NCI-H2029 (cell line): Measurements from ENCODE around the gene SYNDIG1L.

Experiments used
- DNase-seq: peaks from one replicate; lab custom pipeline; 2025; lab: John Stamatoyannopoulos, UW

The SYNDIG1L gene

DNA sequence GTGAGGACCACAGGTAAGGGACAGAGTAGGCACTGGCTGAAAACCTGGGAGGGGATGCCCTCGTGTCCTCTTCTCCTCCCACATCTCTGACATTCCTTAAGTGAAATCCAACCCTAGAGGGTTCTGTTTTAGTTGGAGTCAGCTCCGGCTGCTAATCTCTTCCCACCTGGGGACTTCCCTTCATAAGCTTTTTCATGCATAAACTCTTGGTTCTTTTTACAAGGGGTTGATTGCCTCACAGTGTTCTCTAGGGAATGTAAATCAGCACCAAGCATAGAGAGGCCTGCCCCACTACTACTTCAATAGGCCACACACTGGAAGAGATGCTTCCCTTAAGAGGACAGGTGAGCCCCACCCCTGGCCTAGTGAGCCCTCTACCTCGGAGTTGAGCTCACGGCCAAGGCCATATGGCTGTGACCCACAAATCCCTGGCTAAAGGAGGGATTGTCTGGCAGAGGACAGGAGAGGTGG lies 3.2 kb upstream of the SYNDIG1L start:
- no peak for DNase-seq

DNA sequence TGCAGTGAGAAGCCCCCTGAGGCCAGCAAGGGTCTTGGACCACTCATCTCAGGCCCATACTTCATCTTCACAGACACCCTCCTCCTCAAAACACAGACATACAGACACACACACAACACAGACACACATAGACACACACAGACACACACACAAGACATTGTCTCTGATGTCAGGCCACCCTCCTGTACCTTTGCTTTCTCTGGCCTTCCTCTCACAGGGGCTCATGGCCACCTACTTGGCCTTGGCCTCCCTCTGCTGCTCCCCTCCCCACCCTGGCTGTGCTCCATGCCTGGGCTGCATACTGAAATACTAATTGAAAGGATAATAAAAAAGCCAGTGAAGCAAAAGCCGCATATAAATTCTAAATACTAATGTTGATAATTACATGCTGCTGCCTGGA lies 1.6 kb upstream of the SYNDIG1L start:
- DNase-seq, result no peak

DNA sequence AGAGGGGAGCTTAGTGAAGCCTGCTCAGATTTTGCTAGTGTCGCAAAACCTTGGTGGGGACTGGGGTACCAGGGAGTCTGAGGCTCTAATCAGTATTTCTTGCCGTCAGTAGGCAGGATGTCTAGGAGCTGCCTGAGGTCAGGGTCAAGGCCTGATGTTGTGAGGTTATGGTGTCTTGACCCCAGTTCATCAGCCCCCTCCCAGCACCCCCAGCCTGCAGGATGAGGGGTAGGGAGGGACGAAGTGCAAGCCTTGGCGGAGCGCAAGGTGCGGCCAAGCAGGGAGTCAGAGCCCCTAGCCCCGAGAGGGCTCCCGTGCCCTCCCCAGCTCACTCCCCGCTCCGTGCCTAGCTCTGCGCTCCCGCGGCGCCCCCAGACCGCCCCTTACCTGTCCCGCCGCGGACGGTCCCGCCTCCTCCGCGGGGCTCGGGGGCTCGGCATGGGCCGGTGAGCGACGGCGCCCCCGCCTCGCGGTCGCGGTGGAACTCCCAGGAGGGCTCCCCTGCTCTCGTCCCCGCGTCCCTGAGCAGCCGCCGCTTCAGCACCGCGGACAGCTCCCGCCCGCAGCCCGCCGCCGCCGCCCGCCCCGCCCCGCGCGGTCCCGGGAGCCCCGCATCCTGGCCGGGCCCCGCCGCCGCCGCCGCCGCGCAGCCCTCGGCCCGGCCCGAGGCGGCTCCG lies 347 bp downstream of the SYNDIG1L start:
- DNase-seq, result no peak

DNA sequence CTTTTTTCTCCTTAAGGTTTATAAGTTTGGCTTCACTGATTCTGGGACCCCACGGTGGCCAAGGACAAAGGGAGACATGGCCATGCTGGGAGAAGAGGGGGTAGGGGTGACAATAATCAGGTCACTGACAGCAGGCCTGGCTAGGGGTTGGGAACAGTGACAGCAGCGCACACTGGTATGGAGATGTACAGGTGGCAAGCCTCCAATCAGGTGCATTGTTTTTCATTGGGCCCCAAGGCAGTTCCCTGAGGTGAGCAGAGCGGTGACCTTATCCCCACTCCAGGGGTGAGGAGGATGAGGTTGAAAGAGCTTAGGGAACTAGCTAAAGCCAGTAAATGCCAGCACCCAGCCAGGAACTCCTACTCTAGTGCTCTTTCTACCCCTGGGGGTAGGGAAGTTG lies 1.4 kb downstream of the SYNDIG1L start:
- no peak for DNase-seq

DNA sequence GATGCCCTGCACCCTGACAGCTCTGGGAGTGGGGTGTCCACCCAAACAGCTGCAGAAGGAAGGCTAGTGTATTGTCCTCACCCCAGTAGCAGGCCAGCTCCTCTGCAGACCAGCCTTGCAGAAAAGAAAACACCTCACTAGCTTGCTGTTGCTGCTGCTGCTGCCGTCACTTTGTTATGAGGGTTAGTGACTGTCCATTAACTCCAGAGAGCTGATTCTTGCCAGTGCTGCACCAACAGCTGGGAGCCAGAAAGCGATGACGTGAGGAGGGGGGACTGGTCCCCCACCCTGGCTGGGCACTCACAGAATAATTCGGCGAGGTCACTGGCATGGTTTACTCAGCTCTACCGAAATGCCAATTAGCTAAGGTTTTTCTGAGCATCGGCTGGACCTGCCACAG lies 2.8 kb downstream of the SYNDIG1L start:
- DNase-seq, result no peak

DNA sequence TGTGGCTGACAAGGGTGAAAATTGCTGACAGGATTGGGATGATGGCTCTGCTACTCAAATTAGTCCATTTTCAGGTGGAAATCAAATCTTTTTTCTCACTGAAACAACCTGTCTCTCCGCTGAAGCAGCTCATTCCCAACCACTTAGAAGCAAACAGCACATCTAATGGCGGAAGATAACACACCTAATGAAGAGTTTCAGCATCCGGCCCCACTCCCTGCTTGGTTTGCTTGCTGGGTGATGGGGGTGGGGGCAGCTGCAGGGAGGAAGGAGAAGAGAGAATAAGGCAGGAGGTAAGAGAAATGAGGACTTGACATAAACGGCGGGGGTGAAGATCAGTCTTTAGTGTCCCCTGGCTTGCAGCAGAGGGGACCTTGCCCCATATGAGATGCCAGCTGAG lies 4.0 kb downstream of the SYNDIG1L start:
- no peak for DNase-seq

DNA sequence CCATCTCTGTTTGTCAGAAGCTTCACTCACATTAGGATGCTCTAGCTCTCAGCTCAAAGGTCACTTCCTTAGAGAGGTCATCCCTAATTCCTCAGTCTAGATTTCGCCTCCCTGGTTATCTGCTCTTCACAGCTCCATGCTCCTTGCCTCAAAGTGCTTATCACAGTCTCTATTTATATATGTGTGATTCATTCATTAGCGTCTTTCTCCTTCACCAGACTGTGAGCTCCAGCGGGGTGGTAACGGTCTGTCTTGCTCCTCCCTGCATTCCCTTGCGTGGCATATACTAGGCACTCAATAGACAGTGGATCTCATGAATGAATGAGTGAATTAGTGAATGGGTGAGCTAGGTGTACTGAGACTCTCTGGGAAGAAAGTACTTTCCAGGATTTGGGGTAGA lies 6.9 kb downstream of the SYNDIG1L start:
- no peak for DNase-seq

DNA sequence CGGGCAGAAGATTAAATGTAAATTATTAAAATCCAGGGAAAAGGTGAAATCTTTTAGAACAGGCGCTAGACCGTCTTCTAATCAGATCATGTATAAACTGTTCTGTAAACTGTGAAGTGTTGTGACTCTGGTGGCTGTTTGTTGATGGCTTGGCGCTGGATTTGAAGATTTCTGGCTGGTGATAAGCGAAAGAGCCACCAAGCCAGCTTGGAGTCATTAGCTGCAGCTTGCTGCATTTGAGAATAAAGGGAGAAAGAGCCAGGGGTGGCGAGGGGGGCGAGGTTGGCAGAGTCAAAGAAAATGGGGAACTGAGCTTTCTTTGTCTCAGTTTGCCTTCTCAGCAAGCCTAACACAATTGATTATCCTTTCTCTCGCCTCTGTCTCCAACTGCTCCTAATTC lies 8.0 kb downstream of the SYNDIG1L start:
- DNase-seq, result no peak

DNA sequence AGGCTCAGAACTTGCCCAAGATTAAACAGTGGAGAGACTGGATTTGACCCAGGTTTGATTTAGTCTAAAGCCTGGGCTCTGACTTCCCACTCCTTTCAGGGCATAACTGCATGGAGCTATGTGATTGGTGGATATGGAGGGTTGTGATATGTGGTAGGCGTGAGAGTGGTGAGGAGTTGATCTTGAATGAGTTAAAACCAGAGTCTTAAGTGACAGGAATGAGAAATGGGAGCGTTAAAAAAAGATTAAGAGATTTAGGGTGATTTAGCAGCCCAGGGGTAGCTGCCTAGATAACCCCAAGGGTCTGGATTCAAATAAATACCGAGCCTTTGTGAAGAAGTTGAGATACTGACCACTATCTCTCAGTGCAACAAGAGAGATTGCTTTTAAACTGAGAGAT lies 8.4 kb downstream of the SYNDIG1L start:
- DNase-seq, result no peak

DNA sequence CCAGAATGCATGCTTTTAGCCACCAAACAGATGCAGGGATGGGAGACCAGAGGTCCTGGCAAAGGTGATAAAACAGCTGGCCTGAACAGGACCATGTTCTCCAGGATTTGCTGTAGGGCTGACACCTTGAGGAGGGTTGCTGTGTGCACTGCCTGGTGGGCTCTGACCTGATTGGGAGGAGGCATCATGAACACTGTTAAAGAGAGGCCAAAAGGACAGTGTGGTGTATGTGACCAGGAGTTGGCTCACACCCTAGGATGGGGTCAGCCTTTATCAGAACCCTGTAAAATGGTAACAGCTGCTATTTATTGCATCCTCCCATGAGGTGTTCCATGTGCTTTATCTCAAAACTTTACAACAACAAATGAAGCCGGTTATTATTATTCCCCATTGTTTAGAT lies 8.8 kb downstream of the SYNDIG1L start:
- DNase-seq, result no peak

DNA sequence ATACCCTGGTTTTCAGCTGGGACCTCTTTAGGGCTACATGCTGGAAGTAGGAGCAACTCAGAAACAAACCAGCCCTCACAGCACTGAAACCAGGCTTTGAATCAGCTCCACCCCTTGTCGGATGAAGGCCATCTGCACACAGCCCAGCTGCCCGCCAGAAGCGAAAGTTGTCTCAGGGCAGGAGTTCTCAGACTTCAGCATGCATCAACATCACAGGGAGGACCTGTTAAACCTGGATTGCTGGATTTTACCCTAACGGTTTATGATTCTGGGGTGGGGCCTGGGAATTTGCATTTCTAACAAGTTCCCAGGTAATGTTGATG lies 10.9 kb downstream of the SYNDIG1L start:
- DNase-seq, result no peak

DNA sequence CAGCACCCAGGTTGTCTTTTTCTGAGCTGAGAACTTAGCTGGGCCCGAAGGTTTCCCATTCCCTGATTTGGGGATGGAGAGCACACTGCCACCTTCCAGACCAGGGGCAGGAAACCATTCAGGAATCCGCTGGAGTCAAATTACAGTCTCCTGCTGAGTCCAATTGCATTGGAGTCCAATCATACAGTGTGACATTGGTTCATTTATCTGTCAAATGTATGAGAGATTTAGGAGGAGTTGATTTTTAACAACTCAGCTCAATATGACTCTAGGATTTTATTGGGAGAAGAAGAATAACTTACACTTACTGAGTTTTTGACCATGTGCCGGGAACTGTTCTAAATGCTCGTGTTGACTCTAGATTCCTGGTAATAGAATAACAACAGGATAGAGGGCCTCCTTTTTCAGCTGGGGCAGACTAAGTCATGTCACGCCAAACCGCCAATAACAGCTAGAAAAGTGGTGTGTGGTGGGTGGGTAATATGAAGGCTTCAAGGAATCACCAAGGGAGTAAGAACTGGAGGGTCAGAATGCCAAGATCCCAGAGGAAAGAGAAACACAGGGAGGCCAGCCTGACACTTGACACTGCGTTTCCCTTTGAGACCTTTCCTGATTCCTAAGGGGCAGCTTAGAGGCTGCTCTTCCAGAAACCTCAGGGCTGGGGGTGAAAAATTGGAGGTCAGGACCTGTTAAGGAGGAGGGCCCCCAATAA lies 11.5 kb downstream of the SYNDIG1L start:
- DNase-seq, result no peak

DNA sequence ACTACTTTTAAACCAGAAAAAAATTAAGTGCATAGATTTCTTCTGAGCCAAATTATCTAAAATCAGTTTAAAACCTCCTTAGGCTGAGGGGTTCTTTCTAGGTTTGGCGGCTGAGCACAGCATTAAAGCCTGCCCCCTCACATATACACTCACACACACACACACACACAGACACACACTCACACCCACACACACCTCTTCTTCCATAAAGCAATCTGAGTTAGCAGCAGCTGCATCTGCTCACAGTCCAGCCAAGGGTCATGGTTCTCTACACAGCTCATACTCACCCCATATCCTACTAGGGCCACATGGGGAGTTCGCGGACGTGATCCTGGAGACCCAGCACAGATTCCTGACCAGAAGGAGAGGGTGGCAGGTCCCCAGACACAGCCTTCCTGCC lies 12.4 kb downstream of the SYNDIG1L start:
- DNase-seq, result no peak

DNA sequence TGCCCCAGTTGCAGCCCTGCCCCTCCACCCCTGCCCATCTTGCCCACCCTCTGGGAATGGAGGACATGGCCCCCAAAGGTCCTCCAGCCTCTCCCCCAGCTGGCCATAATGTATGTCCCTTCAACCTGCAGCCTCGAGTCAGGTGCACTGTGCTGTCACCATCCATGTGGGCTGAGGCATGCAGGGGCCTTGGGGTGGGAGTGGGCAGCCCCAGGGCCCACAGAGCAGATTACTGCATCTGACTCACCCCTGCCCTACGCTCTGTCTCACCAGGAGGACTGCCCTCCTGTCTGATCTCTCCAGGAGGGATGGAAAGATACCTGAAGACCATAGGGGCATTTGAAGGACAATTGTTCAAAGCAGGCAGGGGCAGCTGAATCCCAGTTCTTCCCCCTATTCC lies 13.3 kb downstream of the SYNDIG1L start:
- no peak for DNase-seq

DNA sequence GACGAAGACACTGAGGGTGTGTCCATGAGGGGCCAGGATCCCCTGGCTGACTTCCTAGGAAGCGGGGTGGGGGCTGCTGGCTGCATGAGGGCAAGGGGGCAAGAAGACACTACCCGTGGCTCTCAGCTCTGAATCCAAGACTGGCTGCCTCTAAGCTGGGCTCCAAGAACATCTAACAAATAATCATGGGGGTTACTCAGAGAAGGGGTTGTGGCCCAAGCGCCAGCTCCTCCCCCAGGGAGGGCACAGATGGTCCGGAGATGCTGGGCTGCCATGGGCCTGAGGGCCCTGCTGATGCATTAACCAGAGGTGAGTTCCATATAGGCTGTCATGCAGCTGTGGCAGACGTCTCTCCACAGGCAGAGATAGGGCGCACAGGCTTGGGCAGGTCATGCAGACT lies 14.3 kb downstream of the SYNDIG1L start:
- DNase-seq, result no peak

DNA sequence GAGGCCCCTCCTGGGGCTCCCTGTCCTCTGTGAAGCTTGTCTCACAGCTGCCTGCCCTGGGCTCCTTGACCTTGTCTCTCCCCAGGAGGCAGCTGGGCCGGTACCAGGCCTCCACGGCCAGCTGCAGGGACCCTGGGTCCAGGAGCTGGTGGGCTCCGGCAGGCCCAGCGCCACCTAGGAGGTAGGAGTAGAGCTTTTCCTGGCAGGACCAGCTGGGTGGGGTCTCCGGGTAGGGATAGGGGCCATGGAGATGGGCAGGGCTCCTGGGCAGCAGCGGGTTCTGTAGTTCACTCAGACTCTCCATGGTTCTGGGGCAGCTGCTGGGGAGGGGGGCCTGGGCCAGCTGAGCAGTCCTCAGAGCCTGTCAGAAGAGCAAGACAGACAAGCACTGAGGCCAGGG lies 16.6 kb downstream of the SYNDIG1L start:
- DNase-seq, result no peak

DNA sequence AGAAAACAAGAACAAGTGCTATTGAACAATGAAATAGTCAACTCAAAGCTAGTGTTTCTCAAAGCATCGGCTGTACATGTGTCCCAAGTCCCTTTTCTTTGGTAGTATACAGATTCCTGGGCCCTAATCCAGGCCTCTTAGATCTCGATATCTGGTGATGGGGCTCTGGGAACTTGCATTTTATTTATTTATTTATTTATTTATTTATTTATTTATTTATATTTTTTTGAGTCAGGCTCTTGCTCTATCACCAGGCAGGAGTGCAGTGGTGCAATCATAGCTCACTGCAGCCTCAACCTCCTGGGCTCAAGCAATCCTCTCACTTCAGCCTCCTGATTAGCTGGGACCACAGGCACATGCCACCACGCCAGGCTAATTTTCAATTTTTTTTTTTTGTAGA lies 17.1 kb downstream of the SYNDIG1L start:
- DNase-seq, result no peak

DNA sequence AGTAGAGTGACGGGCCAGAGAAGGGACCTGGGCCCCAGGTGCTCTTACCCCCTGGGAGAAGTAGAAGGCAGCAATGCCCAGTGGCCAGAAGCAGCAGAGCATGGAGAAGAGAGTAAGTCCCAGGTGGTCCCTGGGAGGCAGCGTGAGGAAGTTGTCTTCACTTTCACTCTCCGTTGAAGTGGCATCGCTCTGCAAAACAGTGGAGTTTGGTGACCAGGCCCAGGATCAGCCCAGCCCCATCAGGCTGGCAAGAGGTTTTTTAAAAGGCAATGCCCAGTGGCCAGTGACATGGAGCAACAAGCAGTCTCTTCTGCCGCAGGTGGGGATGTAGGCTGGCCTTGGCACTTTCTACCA lies 18.2 kb downstream of the SYNDIG1L start:
- no peak for DNase-seq

DNA sequence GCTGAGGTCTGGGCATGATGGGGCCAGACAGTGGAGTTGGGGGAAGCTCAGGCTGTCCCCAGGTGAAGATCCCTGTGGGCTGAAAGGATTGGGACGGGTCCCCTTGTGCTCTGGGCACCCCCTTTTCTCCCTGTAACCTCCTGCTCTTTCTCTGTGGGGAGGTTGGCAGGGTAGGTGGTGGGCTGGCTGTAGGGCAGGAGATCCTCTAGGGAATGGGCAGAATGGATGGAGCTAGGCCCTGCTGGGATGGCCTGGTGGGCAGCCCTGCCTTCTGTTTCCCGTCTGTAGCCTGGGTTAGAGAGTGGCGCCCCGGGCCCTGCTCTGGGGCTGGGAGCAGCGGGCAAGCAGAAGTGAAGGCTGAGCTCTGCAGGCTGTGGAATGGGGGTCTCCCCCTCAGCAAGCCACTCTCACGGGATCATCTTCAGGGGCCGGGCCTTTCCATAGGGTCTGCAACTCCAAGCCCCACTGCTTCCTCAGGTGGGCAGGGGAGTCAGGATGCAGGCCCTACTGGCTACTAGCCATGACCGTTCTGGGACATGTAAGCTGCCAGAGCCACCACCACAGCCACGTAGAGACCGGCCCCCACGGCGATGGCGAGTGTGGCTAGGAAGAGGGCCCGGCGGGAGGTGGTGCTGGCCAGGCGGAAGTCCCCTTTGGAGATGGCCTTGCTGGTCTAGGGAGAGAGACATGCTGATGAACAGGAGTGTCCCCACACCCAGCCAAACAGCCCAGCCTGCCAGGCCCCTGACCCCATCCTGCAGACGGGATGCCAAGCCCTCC lies 18.8 kb downstream of the SYNDIG1L start:
- DNase-seq, result no peak

DNA sequence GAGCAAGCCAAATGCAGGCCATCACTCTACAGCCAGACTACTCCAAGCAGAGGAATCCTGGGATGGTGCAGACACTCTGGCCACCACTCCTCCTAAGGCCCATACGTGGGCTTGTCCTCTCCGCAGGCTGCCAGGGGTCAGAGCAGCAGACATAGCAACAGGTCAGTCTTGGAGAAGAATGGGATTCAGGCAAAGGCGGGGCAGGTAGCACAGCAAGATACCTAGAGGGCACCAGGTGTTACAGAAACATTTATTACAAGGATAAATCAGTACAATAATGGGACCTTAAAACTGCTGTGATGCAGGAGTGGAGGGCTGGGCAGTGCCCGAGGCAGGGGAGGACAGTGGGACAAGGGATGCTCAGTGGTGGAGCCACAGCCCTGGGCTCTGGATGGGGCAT lies 20.3 kb downstream of the SYNDIG1L start:
- DNase-seq, result no peak

DNA sequence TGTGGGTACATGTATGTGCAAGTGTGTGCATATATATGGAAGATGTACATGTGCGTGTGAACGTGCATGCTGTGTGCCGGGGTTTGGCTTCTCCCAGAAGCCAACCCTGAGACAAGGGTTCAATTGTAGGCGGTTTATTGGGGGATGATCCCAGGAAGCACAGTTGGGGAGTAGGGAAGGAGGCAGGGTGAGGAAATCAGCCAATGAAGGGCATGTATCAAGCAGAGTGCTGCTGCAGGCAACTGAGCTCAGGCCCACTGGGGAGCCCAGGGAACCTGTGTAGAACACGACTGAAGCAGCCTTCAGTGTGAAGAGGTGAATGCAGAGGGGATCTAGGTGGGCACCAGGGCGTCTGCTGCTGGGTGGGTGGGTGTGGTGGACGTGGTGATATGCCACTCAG lies 21.6 kb downstream of the SYNDIG1L start:
- DNase-seq, result no peak

DNA sequence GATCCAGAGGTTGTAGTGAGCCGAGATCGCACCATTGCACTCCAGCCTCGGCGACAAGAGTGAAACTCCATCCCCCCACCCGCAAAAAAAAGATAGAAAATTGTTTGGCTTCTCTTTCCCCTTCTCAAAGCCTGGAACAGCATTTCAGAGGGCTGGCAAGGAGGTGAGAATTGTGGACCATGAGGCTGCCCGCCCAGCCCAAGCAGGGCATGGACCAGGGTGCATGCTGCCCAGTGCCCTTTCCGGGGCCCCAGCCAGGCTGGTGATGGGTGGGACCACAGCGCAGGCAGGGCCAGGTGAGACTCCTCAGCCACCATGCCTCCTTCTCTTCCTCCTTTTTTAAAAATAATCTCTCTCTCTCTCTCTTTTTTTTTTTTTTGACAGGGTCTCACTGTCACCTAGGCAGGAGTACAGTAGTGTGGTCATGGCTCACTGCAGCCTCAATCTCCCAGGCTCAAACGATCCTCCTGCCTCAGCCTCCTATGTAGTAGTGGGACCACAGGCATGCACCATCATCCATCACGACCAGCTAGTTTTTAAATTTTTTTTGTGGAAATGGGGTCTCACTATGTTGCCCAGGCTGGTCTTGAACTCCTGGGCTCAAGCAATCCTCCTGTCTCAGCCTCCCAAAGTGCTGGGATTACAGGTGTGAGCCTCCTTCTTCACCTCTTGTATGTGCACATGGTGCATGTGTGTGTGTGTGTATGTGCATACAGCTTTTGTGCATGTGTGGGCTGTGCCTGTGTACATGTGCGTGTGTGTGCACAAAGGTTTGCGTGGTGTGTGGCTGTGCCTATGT lies 22.2 kb downstream of the SYNDIG1L start:
- DNase-seq, result no peak
